Testis (tissue), 3 donors: ENCODE results near the gene RTL3. TPM values are rescaled to one million over a fixed set of nuclear protein-coding genes. Genes with fewer than 3 reads are reported as not detected.
"Not testable (repeated sequence)": the region's sequence is repeated elsewhere in the genome, so short reads cannot be mapped to it uniquely, and the experiment has no call there.

Source experiments
- DNase-seq: peaks from one replicate; pipeline ENCODE4 v3.0.0-alpha.2; 2019
- H3K27ac ChIP-seq, 2 donors: fragments of 200-600 bp; sonication (generic); one replicate each; pipeline ENCODE4 v1.5.1; 2019
- H3K27me3 ChIP-seq: fragments of 200-600 bp; sonication (generic); one replicate; pipeline ENCODE4 v1.5.1; 2019
- H3K36me3 ChIP-seq: fragments of 200-600 bp; sonication (generic); one replicate; pipeline ENCODE4 v1.5.1; 2017; ENCODE audit warnings: low read depth; ENCODE audit errors: missing control alignments
- H3K4me1 ChIP-seq: fragments of 200-600 bp; sonication (generic); one replicate; pipeline ENCODE4 v1.5.1; 2019
- H3K4me3 ChIP-seq, 2 donors: fragments of 200-600 bp; sonication (generic); one replicate each; pipeline ENCODE4 v1.5.1; 2017 to 2019
- H3K9me3 ChIP-seq: fragments of 200-600 bp; sonication (generic); one replicate; pipeline ENCODE4 v1.5.1; 2017
- CTCF ChIP-seq, 3 experiments: fragments of 450-650 bp in 2 of 3; fragments of 200-600 bp in 1 of 3; sonication (generic) in 1 of 3; IDR thresholded peaks; one replicate each; pipeline ENCODE4 v1.5.1; 2016 to 2019; ENCODE audit warnings: antibody characterized with exemption in 3 of 3, mild to moderate bottlenecking in 2 of 3, moderate library complexity in 1 of 3
- POLR2A ChIP-seq: fragments of 450-650 bp; IDR thresholded peaks from one replicate; pipeline ENCODE4 v1.6.1; 2017; ENCODE audit warnings: antibody characterized with exemption, mild to moderate bottlenecking, moderate library complexity
- WGBS, 2 donors: methylation state at CpG; one replicate each; pipeline ENCODE4 v1.1.5; 2018; 5-methylcytosine and 5-hydroxymethylcytosine counted together
- intact Hi-C: fragments of 100-400 bp; cut with DNase I; formaldehyde crosslinking; loops from one replicate; pipeline ENCODE4 v1.15.1; 2023; ENCODE audit warnings: low total_unique reads
- polyA plus RNA-seq: library from polyadenylated mRNA; stranded (reverse); fragments of 350-450 nt; fragmentation: Illumina TruSeq; extraction: RNeasy Lipid Tissue Mini Kit (QIAGEN cat#74804); gene quantifications from one replicate; pipeline ENCODE4 v1.2.3, GENCODE V29; 2014; ENCODE audit warnings: low read depth, low replicate concordance; ENCODE audit not compliant: insufficient read depth
- total RNA-seq, 2 donors: library from RNA; depleted of rRNA; stranded (reverse); fragments of >200 nt; gene quantifications; one replicate each; pipeline ENCODE4 v1.2.3, GENCODE V29; 2016

Gene RTL3
- total and polyA plus RNA-seq, 3 donors from 2014 or later, result 0.49 TPM; not detected in 2

- no peak for DNase-seq
- no peak overlapping the region for H3K4me3 ChIP-seq
- no peaks in the 10 kb centered on the region for H3K9me3 ChIP-seq
- H3K4me1 ChIP-seq, result no peaks in the 10 kb centered on the region
- intact Hi-C loops, result no loop called here
- no peak for TF ChIP-seq CTCF (IDR thresholded peaks at IDR 0.05)
- no peak for TF ChIP-seq POLR2A
- H3K27me3 ChIP-seq, result no peaks in the 10 kb centered on the region
- H3K27ac ChIP-seq, result no peak overlapping the region
- H3K36me3 ChIP-seq, result no peaks in the 10 kb centered on the region
- 91 to 100% methylated on average over 1 of the region's 1 CpG for WGBS, 2 donors
Observed at GRCh38 chrX:78643874-78644273, 15.3 kb downstream of the RTL3 start.

DNA sequence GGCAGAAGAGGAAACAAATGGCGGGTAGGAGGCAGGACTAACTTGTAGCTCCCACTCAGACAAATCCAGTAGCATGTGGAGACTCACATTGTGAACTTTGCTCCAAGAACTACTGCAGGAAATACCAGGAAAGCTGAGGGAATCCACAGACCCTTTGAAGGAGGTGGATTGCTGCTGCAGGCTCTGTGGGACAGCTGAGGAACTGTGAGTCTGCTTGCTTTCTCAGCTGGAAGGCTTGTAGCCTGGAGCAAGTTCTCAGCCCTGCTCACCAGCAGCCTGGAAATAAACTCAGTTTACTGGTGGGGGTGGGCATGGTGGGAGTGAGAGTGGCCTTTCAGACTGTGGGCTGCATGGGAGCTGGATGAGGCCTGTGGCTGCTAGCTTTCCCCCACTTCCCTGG, 16.0 kb downstream of the RTL3 start:
- Histone ChIP-seq H3K9me3 (no peaks in the 10 kb centered on the region), H3K27ac (no peak overlapping the region), H3K27me3 (no peaks in the 10 kb centered on the region), H3K36me3 (no peaks in the 10 kb centered on the region), H3K4me3 (no peak overlapping the region), H3K4me1 (no peaks in the 10 kb centered on the region)
- TF ChIP-seq POLR2A (no peak), CTCF (IDR thresholded peaks at IDR 0.05) (no peak)
- WGBS, 2 donors, result 65 to 71% methylated on average over 1 of the region's 1 CpG
- no peak for DNase-seq
- intact Hi-C loops, result no loop called here

GRCh38 chrX:78636096-78636495, 23.0 kb downstream of the RTL3 start:
- H3K4me1 ChIP-seq, H3K36me3 ChIP-seq, H3K27ac ChIP-seq, H3K9me3 ChIP-seq, H3K4me3 ChIP-seq, intact Hi-C loops, H3K27me3 ChIP-seq, DNase-seq: not testable (repeated sequence)
- WGBS, 2 donors, result 54 to 55% methylated on average over 1 of the region's 1 CpG

DNA sequence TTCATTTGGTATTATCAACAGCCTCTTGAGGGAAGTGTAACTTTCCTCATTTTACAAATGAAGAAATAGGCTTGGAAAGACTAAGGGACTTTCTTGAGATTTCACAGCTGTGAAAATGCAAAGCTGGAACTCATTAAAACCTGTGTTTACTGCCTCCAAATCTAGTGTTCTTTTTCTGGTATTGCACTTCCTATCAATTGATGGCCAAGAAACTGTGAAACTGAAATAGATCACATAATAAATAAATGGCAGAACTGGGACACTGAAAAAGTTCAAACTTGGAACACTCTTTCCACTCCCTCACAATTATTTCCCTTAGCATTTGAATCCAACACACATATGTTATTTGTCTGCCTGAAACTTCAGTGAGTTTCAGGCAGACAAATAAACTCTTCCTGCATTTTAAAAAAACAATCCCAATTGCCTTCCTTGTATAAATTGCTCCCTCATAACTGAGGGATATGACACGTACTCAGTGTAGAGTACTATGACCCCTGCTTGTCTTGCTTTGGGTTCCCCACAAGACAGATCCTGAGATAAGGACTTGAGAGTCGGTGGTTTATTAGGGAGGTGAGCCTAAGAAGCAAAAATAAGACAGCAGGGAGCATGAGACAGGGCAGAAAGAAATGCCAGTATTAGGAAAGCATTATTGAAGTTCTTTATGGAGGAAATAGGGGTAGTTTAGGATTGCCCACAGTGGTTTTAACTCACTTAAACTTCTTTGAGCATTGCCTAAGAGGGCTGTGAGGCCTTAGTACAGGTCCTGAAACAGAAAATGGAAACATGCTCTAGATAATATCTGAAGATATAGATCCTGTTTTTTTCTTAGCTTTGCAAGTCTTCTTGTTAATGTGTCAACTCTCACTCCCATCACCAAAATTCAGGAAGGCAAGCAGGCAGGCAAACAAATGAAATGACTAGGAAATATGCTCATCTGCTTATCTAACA, 33.9 kb downstream of the RTL3 start:
- intact Hi-C loops, result no loop called here
- WGBS, 2 donors, result 31 to 33% methylated on average over 2 of the region's 2 CpGs
- TF ChIP-seq CTCF (IDR thresholded peaks at IDR 0.05) (no peak), POLR2A (no peak)
- Histone ChIP-seq H3K27me3 (no peaks in the 10 kb centered on the region), H3K4me1 (no peaks in the 10 kb centered on the region), H3K36me3 (no peaks in the 10 kb centered on the region), H3K9me3 (no peaks in the 10 kb centered on the region), H3K4me3 (no peak overlapping the region), H3K27ac (no peak overlapping the region)
- no peak for DNase-seq

DNA sequence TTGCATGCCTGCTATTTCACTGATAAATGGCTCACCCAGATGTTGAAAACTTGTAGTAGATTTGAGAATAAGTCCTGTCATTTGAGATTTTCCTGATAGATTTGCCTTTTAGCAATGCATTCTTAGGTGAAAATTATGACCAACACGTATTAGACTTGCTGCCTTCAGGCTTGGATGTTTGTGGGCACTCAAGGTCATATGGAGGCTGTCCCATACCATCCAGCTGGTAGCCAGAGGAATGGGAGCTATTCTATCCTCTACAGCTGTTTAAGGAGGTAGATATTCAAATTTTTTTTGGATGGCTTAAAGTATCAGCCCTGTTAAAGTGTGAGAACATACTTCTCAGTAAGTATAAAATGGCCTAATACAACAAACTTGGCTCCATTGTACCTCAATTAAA, 34.7 kb downstream of the RTL3 start:
- WGBS, 2 donors, result 33 to 50% methylated on average over 1 of the region's 1 CpG
- TF ChIP-seq POLR2A, result no peak
- no peak for TF ChIP-seq CTCF (IDR thresholded peaks at IDR 0.05)
- H3K36me3 ChIP-seq, result no peaks in the 10 kb centered on the region
- no peak overlapping the region for H3K27ac ChIP-seq
- intact Hi-C loops, result no loop called here
- no peak for DNase-seq
- no peaks in the 10 kb centered on the region for H3K9me3 ChIP-seq
- no peaks in the 10 kb centered on the region for H3K4me1 ChIP-seq
- no peak overlapping the region for H3K4me3 ChIP-seq
- H3K27me3 ChIP-seq, result no peaks in the 10 kb centered on the region
